ENCODE data around the gene RAB7B.

- no peak for TF ChIP-seq POLR2A (IDR thresholded peaks at IDR 0.05; ENCODE audit: low read length)
- TF ChIP-seq GATA1 (IDR thresholded peaks at IDR 0.05; ENCODE audit: low read depth, low read length): no peak
Measured at GRCh38 chr1:205949753-205950152, 53.4 kb downstream of the RAB7B start.
